Forelimb muscle (tissue), 1 donor: Measurements from ENCODE around the gene ENPEP. TPM values are rescaled to one million over a fixed set of nuclear protein-coding genes. Genes with fewer than 3 reads are reported as not detected.
"Not testable (repeated sequence)": the region's sequence is repeated elsewhere in the genome, so short reads cannot be mapped to it uniquely, and the experiment has no call there.

ENCODE experiments used
- DNase-seq: peaks from one replicate; pipeline ENCODE4 v3.0.0-alpha.2; 2013; ENCODE audit warnings: low read depth
- polyA plus RNA-seq: library from polyadenylated mRNA; unstranded; fragments of 120-200 nt; gene quantifications from one replicate; pipeline ENCODE4 v1.2.1, GENCODE V29; 2013; ENCODE audit not compliant: insufficient read length

Gene ENPEP
- polyA plus RNA-seq, 1 donor, result 20.4 TPM

- DNase-seq, result no peak
Observed at GRCh38 chr4:110518889-110519490, 43.0 kb downstream of the ENPEP start.

GRCh38 chr4:110520886-110521285 lies 44.9 kb downstream of the ENPEP start:
- DNase-seq, result no peak

GRCh38 chr4:110526589-110526988 lies 50.6 kb downstream of the ENPEP start:
- no peak for DNase-seq

GRCh38 chr4:110527156-110527555 lies 51.2 kb downstream of the ENPEP start:
- DNase-seq, result no peak

- no peak for DNase-seq
Observed at GRCh38 chr4:110532901-110533589, 57.1 kb downstream of the ENPEP start.

GRCh38 chr4:110533590-110533910 lies 57.6 kb downstream of the ENPEP start:
- no peak for DNase-seq

- no peak for DNase-seq
Observed at GRCh38 chr4:110533940-110534339, 58.0 kb downstream of the ENPEP start.

- DNase-seq, result no peak
Observed at GRCh38 chr4:110540581-110540980, 64.6 kb downstream of the ENPEP start.

- DNase-seq, result no peak
Observed at GRCh38 chr4:110540982-110541451, 65.1 kb downstream of the ENPEP start.

- DNase-seq, result no peak
Observed at GRCh38 chr4:110543577-110543976, 67.6 kb downstream of the ENPEP start.

- no peak for DNase-seq
Observed at GRCh38 chr4:110544594-110544993, 68.6 kb downstream of the ENPEP start.

GRCh38 chr4:110550260-110550659 lies 74.3 kb downstream of the ENPEP start:
- no peak for DNase-seq

GRCh38 chr4:110553197-110553596 lies 77.2 kb downstream of the ENPEP start:
- no peak for DNase-seq

- no peak for DNase-seq
Observed at GRCh38 chr4:110567214-110567613, 91.3 kb downstream of the ENPEP start.

- DNase-seq, result not testable (repeated sequence)
Observed at GRCh38 chr4:110576696-110577095, 100.7 kb downstream of the ENPEP start.

GRCh38 chr4:110586131-110586850 lies 110.3 kb downstream of the ENPEP start:
- no peak for DNase-seq

GRCh38 chr4:110587666-110588285 lies 111.8 kb downstream of the ENPEP start:
- no peak for DNase-seq

GRCh38 chr4:110589297-110589696 lies 113.3 kb downstream of the ENPEP start:
- DNase-seq, result no peak

- DNase-seq, result no peak
Observed at GRCh38 chr4:110595583-110595982, 119.6 kb downstream of the ENPEP start.

- no peak for DNase-seq
Observed at GRCh38 chr4:110596431-110596830, 120.5 kb downstream of the ENPEP start.

GRCh38 chr4:110597582-110597981 lies 121.6 kb downstream of the ENPEP start:
- no peak for DNase-seq

GRCh38 chr4:110602061-110602460 lies 126.1 kb downstream of the ENPEP start:
- DNase-seq, result no peak

- no peak for DNase-seq
Observed at GRCh38 chr4:110605077-110605476, 129.1 kb downstream of the ENPEP start.
